Caki2 (cell line): ENCODE data around the gene ERC2. TPM values are rescaled to one million over a fixed set of nuclear protein-coding genes. Genes with fewer than 3 reads are reported as not detected.
A peak's percentile ranks its signal among the peaks of the same experiment; 100 is the strongest.

ENCODE experiments used
- DNase-seq: peaks from one replicate; pipeline ENCODE4 v3.0.0-alpha.2; 2015; ENCODE audit warnings: low read depth
- in situ Hi-C: cut with HindIII; loops from 2 replicates; pipeline ENCODE4 v1.10.0; 2016; ENCODE audit warnings: low sequenced_read_pairs, low pct_unique_long_range_greater_than_20kb, mixed read lengths
- total RNA-seq: library from RNA; depleted of rRNA; stranded (reverse); fragments of >200 nt; shearing (Covaris generic); gene quantifications from 2 replicates; pipeline ENCODE4 v1.2.3, GENCODE V29; 2014; ENCODE audit warnings: low replicate concordance

Gene ERC2
- total RNA-seq, 1 experiment from 2014 or later = not detected

GRCh38 chr3:55692957-55693558 is 775.2 kb downstream of the ERC2 start:
- in situ Hi-C loops = no loop called here
- DNase-seq = no peak

DNA sequence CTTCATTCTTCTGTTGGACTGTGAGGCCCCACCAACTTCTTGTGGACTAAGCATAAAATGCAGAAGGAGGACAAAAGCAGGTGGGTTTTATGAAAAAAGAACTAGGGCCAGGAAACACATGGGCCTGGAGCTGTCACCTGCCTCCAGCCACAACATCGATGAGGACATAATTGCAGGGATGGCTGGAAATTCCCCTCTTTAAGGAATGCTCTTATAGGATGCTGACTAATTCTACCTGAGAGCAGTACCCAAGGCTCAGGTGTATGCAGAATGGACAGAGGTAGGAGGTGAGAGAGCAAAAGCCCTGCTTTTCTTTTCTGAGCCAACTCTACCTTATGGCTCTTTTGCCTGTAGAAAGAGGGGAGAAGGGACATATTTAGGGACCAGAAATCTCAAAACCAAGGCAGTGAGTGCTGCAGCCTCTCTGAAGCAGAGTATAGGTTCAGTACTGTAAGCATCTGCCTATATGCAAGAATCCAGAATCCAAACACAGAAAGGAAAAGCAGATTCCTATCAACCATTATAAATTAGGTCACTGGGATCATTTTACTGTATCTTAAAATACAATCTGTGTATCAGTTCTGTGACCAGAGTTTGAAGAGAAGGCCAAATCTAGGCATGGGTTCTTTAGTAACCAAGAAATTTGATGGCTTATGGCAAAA is 775.8 kb downstream of the ERC2 start:
- no peak for DNase-seq
- in situ Hi-C loops = no loop called here

- in situ Hi-C loops = no loop called here
- no peak for DNase-seq
Measured at GRCh38 chr3:55691141-55691540, 777.1 kb downstream of the ERC2 start.

- DNase-seq = peak; percentile 31
- in situ Hi-C loops = no loop called here
Measured at GRCh38 chr3:55690726-55691125, 777.5 kb downstream of the ERC2 start.

DNA sequence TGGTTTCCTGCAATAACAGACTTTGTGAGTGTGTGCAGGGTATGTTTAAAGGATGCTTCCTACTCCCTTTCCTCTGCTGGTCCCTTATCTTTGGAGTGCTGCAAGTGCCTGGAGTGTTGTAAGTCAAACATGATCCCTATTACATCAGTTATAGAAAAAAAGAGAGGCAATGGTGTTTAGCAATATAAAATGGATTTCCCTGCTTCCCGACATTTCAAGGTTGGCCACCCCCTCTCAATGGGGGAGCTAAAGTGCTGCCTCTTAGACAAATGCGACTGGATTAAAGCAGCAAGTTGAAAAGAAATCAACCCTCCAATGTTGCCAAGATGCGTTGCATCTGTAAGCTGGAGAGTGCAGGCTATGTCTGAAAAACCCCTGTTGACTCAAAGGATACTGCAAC is 778.1 kb downstream of the ERC2 start:
- in situ Hi-C loops = no loop called here
- DNase-seq = no peak

GRCh38 chr3:55688154-55688553 is 780.1 kb downstream of the ERC2 start:
- in situ Hi-C loops = no loop called here

DNA sequence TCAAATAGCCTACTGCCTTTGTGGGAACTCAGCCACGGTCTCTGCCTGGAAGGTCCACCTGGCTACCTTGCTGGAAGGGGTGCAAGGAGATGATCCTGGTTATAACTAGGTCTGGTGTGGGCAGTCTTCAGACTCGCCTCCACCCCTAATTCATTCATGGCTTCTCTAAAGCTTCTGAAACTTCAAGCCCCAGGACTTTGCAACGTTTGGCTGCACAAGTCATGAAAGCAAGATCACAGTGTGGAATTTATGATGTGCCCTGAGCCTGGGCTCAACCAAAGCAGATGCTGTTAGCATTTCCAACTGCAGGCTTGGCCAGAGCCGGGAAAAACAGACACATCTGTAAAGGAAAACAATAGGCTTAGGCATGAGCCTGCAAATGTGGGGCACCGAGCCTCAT is 780.7 kb downstream of the ERC2 start:
- in situ Hi-C loops = no loop called here
- DNase-seq = no peak

More at GRCh38 chr3:55688154-55688553, 780.1 kb downstream of the ERC2 start:
- DNase-seq = no peak

GRCh38 chr3:55686426-55687254 is 781.6 kb downstream of the ERC2 start:
- in situ Hi-C loops = no loop called here
- no peak for DNase-seq

DNA sequence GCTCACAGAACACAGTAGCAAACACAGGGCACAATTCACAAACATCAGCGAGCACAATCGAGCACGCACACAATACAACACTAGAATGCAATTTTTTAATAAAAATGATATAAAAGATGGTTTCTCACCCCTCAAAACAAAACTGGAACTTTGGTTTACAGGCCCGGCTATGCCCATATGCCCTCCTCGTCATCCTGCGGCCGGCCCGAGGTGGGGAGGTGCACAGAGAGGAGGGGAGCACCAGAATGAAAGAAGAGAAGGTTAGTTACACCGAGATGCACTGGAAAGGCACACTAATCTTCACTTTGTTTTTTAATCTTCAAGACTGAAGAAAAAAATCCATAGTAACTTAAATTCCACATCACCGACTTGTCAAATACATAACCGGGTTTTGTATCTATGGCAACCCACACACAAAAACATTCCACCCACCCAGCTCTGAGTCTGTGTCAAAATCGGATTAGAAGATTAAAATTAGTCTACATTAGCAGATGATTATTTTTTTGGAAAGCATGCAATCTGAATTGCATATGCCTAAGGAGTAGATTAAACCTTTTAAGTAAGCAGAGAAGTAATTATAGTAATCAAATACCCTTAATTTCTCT is 784.5 kb downstream of the ERC2 start:
- no peak for DNase-seq
- in situ Hi-C loops = no loop called here

DNA sequence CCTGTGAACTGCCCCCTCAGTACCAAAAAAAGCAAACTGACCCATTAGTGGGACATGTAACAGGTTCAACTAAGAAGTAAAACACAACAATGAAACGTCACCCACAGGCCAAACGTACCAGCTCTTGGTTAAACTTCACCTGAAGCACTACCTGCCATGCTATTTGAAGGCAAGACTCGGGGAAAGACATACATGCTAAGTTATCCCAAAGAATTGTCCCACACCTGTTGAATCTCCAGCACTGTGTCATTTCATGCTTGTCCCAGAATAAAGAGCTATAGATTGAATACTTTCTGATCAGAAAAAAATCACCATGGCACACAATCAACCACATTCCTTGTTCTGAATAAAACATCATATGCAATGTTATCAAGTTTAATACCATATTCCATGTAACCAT is 785.8 kb downstream of the ERC2 start:
- DNase-seq = no peak
- in situ Hi-C loops = no loop called here

- no peak for DNase-seq
Measured at GRCh38 chr3:55678546-55679216, 789.6 kb downstream of the ERC2 start.

GRCh38 chr3:55676643-55677042 is 791.6 kb downstream of the ERC2 start:
- in situ Hi-C loops = no loop called here
- no peak for DNase-seq

More at GRCh38 chr3:55678546-55679216, 789.6 kb downstream of the ERC2 start:
- in situ Hi-C loops = no loop called here

GRCh38 chr3:55675478-55675877 is 792.8 kb downstream of the ERC2 start:
- in situ Hi-C loops = no loop called here
- DNase-seq = no peak

- in situ Hi-C loops = no loop called here
- DNase-seq = no peak
Measured at GRCh38 chr3:55673764-55674163, 794.5 kb downstream of the ERC2 start.

DNA sequence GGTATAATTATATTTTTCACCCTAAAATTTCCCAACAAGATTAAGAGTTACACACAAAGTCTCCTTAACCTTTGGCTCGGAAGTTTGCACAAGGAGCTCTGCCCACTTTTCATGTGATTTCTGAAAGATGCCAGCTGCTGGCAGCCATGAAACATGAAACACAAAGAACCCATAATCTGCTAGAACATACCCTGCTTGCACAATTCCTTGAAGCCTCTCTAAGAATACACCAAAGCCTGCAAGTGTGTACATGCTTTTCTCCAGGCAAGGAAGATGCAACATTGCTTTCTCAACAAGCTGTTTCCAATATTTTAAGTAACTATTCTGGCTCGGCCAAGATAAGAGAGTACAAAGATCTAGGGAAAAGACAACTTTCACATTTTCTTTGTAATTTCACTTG is 799.1 kb downstream of the ERC2 start:
- DNase-seq = no peak
- in situ Hi-C loops = no loop called here

DNA sequence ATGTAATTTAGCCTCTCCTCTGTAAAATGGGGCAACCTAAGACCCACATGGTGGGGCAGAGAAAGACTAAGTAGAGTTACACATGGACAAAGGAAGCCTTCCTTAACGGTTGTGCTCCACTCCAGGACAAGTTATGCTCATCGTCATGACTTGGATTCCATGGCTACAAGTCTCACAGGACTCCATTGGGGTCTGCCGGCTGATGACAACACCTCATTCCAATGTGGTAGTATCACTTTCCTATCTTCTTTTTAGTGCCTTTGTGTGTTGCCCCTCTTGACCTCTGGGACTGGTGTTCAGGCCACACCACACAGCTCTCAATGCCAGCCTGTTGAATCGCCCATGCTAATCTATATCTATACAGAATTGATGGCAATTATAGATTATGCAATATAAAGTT is 799.9 kb downstream of the ERC2 start:
- DNase-seq = no peak
- in situ Hi-C loops = no loop called here

GRCh38 chr3:55664387-55664786 is 803.9 kb downstream of the ERC2 start:
- in situ Hi-C loops = no loop called here
- no peak for DNase-seq

DNA sequence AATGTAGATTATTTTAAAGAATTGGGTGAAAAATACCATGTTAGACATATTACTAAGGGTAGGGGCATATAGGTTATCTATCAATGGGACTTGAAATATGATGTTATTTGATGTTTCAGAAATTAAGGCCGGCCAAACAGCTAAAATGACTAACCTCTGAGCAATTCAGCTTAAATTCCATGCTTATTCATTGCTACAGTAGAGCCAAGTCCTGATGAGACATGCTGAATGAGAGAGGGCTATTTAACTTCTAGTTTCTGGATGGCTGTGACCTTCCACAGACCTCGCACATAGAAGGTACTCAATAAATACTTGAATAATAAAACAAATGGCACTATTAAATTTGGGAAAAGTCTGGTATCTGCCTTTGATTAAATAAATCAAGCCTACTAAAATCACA is 805.6 kb downstream of the ERC2 start:
- no peak for DNase-seq
- in situ Hi-C loops = no loop called here
